K562 (cell line): Measurements from ENCODE around the gene PICK1. TPM values are rescaled to one million over a fixed set of nuclear protein-coding genes. Genes with fewer than 3 reads are reported as not detected.
A peak's percentile ranks its signal among the peaks of the same experiment; 100 is the strongest.

ENCODE experiments used
- CHD7 ChIP-seq: fragments of 200-600 bp; sonication (generic); IDR thresholded peaks from one replicate; pipeline ENCODE4 v1.6.1; 2012; ENCODE audit warnings: mild to moderate bottlenecking, low read depth, low read length, inconsistent platforms
- HNRNPL ChIP-seq: fragments of 200-400 bp; formaldehyde crosslinking; IDR thresholded peaks from 2 replicates; pipeline ENCODE4 v1.6.1; 2017; ENCODE audit warnings: low read depth, mild to moderate bottlenecking, low read length
- MEF2A ChIP-seq: IDR thresholded peaks from 2 replicates; pipeline ENCODE4 v1.6.1; 2011; ENCODE audit warnings: low read depth, mild to moderate bottlenecking, low read length, moderate library complexity; ENCODE audit not compliant: control insufficient read depth
- RREB1 ChIP-seq: fragments of 250-450 bp; sonication (Bioruptor Pico); IDR thresholded peaks from 2 replicates; pipeline ENCODE4 v1.4.0; 2020
- SNRNP70 ChIP-seq: fragments of 200-400 bp; formaldehyde crosslinking; optimal IDR thresholded peaks from 2 replicates; pipeline ENCODE3; 2017; ENCODE audit warnings: low read depth, low read length
- USF2 ChIP-seq: sonication (generic); formaldehyde crosslinking; IDR thresholded peaks from 2 replicates; pipeline ENCODE4 v1.5.0; 2020; ENCODE audit warnings: missing genetic modification reagents
- ZNF551 ChIP-seq: fragments of 250-450 bp; sonication (Bioruptor Pico); IDR thresholded peaks from 2 replicates; pipeline ENCODE4 v1.5.0; 2021; ENCODE audit warnings: mild to moderate bottlenecking, moderate library complexity
- ZZZ3 ChIP-seq: fragments of 450-650 bp; IDR thresholded peaks from 2 replicates; pipeline ENCODE4 v1.6.1; 2016; ENCODE audit warnings: antibody characterized with exemption, mild to moderate bottlenecking, moderate library complexity
- polyA plus RNA-seq, 8 experiments: library from polyadenylated mRNA; depleted of rRNA in 4 of 8; stranded (reverse) in 5 of 8; unstranded in 3 of 8; fragments of >200 nt; fragmentation: Nextera tagmentation in 2 of 8; fragmentation: Illumina TruSeq in 1 of 8; extraction: Ambion mirVana in 2 of 8; extraction: Trizol in 1 of 8; gene quantifications; 2 replicates each; pipeline versions ENCODE4 v1.2.1 to v1.2.3, GENCODE V29; 2011 to 2014; ENCODE audit warnings: inconsistent platforms in 1 of 8, missing spikeins in 1 of 8
- total RNA-seq, 7 experiments: library from RNA; depleted of rRNA in 6 of 7; stranded (reverse); fragments of >200 nt in 6 of 7; fragmentation: Illumina TruSeq in 2 of 7; extraction: Trizol in 2 of 7; gene quantifications; 2 replicates each; pipeline versions ENCODE4 v1.2.1 to v1.2.3, GENCODE V29; 2011 to 2021; ENCODE audit warnings: low replicate concordance in 1 of 7

The PICK1 gene
- total and polyA plus RNA-seq, 9 of the 15 experiments (the other 6 are each of a cell fraction or from before 2014, with no cell fraction given), result 0.06 to 11.0 (median 7.9) TPM; not detected in 1

GRCh38 chr22:38056969-38057891, at the start of gene PICK1 (continued):
- TF ChIP-seq RREB1, result peak; percentile 90
- TF ChIP-seq CHD7, result no peak
- TF ChIP-seq MEF2A, result no peak
- no peak for TF ChIP-seq ZNF551
- no peak for TF ChIP-seq USF2 (CRISPR knock-in tag)
- TF ChIP-seq HNRNPL, result no peak
- TF ChIP-seq SNRNP70, result no peak
- peak; percentile 50; the same call in 1 of the 2 replicates for TF ChIP-seq ZZZ3
